Measurements from ENCODE around the gene THAP12. TPM values are rescaled to one million over a fixed set of nuclear protein-coding genes. Genes with fewer than 3 reads are reported as not detected.

The THAP12 gene
- total RNA-seq, 6 experiments from 2014 or later: 32.7 to 42.2 (median 36.3) TPM

GRCh38 chr11:76303399-76303798 is 77.5 kb downstream of the THAP12 start:
- Mint-ChIP-seq H3K9me3 (no peaks in the 10 kb centered on the region), H3K4me3 (no peak overlapping the region), H3K27ac (no peak overlapping the region), H3K27me3 (ENCODE audit: insufficient read depth) (peaks cover 32% of the 10 kb centered on the region), H3K4me1 (ENCODE audit: low read depth) (no peaks in the 10 kb centered on the region), H3K36me3 (ENCODE audit: low read depth) (no peaks in the 10 kb centered on the region)
- no peak for DNase-seq
- TF ChIP-seq CTCF (IDR thresholded peaks at IDR 0.05): no peak

DNA sequence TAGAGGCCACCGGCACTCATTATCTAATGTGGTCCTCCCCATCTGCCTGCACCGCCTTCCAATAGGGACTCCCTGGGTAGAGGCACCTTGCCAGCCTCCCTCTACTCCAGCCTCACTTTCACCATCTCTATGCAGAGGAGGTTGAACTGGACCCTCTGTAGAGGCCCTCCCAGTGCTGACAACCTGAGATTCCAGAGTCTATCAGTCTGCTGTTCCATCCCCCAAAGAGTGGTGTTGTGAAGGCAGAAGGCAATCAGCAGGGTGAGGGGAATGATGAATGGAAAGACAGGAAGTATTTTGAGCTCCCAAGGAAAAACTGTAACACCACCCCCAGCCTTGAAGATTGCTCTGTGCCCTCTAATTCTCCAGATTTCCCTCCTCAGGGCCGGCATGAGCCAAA is 77.9 kb downstream of the THAP12 start:
- no peak overlapping the region for H3K27ac Mint-ChIP-seq
- DNase-seq: no peak
- H3K4me3 Mint-ChIP-seq: no peak overlapping the region
- no peaks in the 10 kb centered on the region for H3K9me3 Mint-ChIP-seq
- no peak for TF ChIP-seq CTCF (IDR thresholded peaks at IDR 0.05)
- peaks cover 31% of the 10 kb centered on the region for H3K27me3 Mint-ChIP-seq (ENCODE audit: insufficient read depth)
- no peaks in the 10 kb centered on the region for H3K4me1 Mint-ChIP-seq (ENCODE audit: low read depth)
- no peaks in the 10 kb centered on the region for H3K36me3 Mint-ChIP-seq (ENCODE audit: low read depth)

Other genes starting within 250 kb of the THAP12 start
- not detected for gene WNT11, start 174.6 kb downstream of the THAP12 start, total RNA-seq (2021; fragmentation: NEBNext Ultra II Directional; extraction: Animal tissue kit (Norgen Biotek cat#: 25700))
- gene GVQW3, start 191 bp upstream of the THAP12 start, total RNA-seq (2021; fragmentation: NEBNext Ultra II Directional; extraction: Animal tissue kit (Norgen Biotek cat#: 25700)): 1 to 10 TPM in 1 of 6 experiments, under 1 TPM in 5; 0.31 to 1.6 (median 0.69) TPM
- 10 to 100 TPM; 12.3 to 17.5 (median 15.2) TPM for gene EMSY, start 63.9 kb upstream of the THAP12 start, total RNA-seq (2021; fragmentation: NEBNext Ultra II Directional; extraction: Animal tissue kit (Norgen Biotek cat#: 25700))

All from HFFc6 (cell line).